ENCODE data around the gene TGFB2.
A peak's percentile ranks its signal among the peaks of the same experiment; 100 is the strongest.

The TGFB2 gene

DNA sequence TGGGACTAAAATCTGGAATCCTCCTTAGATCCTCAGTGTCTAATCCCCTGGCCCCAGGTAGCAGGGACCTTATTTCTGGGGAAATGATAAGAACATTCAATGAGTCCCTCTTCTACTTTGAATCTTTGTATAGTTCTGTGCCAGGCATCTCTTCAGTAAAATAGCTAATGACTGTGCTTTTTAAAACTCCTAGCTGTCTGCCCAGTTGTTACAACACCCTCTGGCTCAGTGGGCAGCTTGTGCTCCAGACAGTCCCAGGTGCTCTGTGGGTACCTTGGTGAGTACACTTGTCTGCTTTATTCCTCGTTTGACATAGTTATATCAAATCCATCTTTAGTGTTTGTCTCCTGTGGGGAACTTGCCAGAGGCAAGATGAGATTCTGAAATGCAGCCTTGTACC lies 18.0 kb downstream of the TGFB2 start:
- no peak for DNase-seq

DNA sequence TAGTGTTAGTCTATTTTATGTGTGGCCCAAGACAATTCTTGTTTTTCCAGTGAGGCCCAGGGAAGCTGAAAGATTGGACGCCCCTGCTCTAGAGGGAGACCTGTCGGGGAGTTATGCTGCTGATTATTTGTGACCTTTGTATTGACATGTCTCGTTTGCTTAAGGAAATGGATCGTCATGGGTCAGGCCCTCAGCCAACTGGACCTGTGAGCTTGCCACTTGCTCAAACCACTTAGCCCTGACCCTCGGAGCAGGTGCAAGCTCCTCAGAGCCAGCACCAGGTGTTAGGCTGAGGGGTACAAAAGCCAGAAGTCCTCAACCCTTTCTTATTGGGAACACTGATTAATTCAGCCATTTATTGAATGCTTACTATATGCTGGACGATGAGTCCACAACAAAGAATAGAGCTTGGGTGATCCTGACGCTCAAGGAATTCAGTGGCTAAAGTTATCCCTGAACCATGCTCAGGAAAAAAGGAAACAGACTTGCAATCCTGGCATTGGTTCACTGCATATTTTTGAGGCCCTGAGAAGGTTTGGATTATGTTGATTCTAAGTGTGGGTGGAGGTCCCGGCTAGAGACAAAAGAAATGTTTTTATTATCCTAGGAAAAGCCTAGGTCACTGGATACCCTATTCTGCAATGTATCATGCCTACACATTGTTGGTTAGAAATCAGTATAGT lies 19.0 kb downstream of the TGFB2 start:
- no peak for DNase-seq

DNA sequence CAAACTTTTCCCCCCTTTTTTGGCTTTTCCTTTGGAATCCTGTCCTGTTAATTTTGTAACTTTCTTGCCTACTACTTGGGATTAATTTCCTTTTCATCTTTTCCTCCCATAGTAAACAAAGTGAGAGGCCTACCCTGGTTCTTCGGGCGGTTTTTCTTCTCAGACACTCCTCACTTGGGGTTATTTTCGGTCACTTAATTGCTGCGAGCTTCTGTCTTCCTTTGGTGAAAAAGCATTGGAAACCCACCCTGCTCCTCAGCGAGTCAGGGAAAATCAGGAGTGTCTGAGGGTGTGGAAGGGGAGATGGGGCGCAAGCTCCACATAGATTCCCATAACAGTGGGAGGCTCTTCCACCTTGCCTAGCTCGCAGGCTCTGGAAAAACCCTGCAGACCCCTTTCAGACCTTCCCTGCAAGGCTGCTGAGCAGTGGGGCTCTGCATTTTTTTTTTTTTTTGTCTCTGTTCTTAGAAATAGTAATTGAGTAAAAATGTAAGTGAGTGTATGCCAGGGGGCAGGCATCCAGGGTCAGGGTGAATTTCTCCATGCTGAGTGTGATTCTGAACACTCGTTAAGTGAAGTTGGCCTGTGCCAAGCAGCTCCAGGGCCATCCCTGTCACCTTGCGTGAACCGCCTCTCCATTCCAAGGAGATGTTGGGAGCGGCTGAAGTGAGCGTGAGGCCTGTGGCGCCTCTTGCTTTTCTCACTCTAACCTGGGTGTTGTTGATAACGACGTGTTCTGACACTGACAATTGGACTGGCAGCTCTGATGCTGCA lies 20.3 kb downstream of the TGFB2 start:
- DNase-seq = no peak

DNA sequence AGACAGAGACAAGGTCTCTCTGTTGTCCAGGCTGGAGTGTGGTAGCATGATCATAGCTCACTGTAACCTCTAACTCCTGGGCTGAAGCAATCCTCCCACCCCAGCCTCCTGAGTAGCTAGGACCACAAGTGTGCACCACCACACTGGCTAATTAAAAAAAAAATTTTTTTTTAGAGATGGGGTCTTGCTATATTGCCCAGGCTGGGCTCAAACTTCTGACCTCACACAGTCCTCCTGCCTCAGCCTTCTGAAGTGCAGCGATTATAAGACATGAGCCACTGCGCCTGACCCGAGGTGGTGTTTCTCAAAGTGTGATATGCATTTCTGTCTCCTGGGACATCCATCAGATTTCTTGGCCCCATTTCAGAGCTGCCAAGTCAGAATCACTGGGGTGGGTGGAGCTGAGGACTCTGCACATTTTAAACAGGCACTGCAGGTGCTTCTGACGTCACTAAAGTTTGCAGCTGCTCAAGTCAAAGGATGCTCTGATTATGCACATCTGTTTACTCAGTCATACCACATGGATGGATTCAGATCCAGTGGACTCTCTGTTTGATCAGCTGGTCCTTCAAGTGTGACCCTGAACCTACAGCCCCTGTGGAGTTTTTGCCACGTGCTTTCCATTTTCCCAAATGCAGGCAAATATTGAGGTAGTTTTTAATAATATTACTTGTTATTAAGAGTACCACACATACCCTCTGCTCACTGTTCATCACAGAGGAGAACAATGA lies 21.4 kb downstream of the TGFB2 start:
- DNase-seq = no peak

DNA sequence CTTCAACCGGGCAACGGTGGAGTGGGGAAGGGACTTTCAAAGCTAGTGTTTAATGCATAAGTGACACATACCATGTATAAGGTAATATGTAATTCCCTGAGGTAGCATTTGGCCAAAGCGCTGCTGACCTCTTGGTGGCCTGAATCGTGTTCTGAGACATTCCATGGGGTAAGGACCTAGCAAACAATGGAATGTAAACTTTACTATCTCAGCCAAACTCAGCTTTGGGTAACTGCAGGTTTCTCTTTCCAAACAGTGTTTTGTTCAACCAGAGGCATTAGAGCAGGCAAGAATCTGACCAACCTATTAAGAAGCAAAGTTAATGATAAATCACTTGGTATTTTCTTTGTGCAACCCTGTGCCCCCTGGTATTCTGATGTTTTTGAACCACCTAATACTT lies 22.0 kb downstream of the TGFB2 start:
- no peak for DNase-seq

DNA sequence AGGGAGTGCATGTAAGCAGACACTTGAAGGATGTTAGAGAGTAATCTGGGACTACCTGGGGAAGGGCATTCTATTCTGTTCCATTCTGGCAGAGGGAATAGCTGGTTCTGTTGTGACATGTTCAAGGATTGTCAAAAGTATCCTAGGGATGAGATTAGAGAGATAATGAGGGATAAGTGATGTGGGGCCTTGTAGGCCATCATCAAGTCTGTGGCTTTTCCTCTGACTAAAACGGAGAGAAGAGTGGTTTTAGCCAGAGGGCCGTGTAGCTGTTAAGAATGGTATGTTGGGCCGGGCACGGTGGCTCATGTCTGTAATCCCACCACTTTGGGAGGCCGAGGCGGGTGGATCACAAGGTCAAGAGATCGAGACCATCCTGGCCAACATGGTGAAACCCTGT lies 23.6 kb downstream of the TGFB2 start:
- no peak for DNase-seq

DNA sequence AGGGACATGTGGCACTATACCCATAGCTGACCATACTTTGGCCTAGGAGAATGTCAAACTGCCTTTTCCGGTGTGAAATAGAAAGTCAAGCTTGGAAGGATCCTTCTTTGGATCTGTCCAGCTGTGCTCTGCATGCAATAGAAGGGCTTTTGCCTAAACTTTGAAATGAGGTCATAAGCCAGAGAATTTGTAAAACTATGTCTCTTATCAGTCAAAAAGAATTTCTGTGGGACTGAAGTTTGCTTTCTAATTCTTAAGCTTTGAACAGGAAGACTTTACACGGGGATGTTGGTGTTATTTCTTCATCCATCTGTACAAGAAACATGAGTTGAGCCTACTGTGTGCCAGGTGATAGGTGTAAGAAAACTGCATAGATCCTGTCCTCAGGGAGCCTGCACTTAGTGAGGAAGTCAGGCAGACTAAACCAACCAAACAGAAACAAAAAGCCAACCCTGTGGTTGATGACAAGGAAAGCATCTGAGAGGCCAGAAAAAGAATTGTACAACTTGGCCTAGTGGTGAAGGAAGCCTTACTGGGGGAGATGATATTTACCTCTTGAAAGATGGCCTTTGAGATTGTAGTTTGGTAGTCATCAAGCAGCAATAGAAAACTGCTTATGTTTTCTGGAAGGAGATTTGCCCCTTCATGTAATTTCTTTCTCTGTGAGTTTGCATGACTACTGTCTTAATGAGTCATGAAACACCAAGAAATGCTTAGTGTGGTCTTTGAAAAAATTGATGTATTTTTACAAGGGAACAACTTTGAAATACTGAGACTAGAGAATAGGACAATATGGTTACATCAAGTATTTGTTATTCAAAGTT lies 24.8 kb downstream of the TGFB2 start:
- no peak for DNase-seq

DNA sequence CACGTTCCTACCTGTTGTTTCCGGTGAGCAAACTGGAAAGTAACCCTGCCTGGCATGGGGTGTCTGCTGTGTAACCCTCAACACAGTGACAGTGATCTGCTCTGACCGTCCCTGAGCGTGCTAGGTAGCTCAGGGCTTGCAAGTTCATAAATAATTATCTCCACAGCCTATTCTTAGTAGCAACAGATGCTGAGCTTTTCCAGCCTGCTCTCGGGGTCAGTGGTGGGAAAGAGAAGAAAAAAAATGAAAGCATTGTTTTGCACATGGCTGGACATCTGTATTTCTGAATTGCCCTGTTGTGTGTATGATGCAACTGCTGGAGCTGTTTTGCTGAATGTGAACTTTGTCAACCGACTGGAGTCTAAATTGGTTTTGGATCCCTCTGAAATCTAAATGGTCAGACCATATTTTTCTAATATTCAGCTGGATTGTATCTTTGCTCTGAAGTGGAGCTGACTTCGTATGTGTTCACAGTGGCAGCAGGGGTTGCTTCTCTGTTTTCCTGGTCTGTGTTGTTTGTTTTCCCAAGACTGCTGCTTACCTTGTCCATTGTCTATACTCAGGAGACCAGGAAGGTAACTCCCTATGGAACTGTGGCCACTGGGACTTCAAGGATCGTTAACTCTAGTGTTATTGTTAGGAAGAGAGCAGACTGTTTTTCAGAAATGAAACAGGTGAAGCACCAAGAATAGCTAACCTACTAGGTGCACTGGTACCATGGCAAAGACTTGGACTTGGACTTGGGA lies 27.0 kb downstream of the TGFB2 start:
- no peak for DNase-seq

DNA sequence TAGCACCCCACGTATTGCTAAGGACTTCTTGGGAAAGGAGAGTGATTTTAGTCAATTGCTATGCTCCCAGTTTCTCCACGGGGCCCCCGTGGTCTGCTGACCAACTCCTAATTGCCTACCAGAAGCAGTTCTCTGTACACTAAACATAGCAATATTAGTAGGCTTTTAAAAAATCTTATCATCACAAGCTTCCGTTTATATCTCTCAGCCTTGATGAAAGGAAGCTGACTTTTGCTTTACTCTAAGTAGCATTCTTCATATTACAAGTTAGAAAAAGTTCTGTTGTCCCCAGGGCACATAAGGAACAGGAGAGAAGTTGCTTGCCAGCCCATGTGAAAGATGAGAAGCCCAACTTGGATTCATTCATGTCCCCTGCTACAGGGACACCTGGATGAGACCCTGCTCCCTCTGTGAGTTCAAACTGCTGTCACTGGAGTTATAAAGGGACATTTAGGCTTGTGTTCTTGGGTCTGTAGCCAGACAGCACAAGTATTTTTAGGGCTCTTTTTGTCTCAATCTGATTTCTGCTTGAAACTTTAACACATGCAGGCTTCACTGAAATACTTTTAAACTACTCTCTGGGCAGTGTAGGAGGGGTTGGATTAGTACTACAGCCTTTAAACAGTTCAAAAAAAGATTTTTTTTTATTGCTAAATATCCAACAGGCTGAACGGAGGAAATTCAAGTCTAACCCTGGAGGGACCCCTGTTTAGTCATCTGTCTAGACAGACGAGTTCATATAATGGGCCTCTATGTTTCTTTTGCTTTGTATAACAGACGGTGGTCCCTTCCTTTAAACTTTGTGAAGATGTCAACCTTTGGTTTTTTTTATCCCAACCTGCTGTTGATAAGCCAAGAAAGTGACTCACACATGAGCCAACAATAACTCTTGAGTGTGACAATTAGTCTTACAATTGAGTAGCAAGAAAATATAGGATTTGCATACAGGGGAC lies 29.5 kb downstream of the TGFB2 start:
- no peak for DNase-seq

DNA sequence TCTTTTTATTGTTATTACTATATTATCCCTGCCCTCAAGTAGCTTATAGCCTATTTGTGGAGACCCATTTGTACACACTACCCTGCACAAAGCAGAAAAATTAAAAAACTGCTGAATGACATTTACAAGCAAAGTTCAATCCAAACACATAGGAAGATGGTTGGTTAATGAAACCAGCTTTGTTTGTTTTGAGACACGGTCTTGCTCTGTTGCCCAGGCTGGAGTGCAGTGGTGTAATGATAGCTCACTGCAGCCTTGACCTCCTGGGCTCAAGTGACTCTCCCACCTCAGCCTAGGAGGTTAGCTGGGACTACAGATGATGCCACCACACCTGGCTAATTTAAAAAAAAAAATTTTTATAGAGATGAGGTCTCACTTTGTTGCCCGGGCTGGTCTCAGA lies 31.6 kb downstream of the TGFB2 start:
- no peak for DNase-seq

DNA sequence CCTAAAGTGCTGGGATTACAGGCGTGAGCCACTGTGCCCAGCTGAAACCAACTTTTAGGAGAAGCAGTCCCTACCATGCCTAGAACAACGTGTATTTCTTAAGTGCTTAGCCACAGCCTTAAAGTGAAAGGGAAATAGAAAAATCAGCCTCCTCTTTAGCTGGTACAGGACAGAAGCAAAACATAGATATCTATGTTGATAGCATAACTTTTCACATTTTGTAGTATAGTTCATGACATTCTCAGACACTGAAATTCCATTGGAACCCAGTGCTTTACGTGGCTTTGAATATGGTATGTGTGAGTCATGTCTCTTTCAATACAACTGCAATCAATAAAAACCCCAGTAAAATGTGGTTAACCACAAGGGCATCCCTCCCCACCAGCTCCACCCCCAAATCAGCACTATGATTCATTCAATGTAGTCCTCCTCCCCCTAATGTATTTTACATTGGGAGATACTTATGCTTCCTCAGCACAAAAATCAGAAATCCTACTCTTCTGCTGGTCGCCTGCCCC lies 32.1 kb downstream of the TGFB2 start:
- peak; percentile 72 for DNase-seq

DNA sequence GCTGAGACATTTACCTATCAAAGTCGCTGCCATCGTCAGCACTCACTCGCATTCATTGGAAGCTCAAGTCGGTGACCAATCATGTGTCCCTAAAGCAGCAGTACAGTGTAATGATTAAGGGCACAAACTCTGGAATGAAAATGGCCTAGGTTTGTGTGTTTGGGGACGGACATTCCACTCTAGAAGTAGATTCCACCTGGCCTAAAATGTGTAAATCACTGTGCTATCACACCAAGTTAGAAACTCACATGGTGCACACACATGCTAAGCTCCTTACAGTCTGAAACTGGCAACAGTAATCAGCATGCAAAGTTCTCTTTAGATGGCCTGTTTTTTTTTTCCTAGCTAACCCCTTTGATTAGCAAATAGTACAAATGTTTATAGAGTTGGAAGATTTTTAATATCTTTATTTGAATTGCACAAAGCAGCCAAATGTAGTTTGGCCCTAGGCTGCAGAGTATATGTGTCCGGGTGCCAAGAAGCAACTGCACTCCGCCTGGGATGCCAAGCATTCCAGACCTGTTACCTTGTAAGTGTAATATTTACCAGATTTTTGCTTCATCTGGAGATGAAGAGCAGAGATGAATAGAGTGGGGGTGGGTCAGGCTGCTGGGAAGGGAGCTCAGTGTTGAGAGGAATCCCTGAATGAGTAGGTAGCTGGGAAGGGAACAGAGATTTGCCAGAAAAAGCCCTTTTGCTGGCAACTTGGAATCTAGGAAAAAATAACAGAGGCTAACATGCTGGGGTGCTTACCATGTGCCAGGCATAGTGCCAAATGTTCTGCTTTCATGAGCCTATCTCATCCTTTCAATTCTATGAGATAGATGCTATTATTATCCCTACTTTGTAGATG lies 35.2 kb downstream of the TGFB2 start:
- no peak for DNase-seq

DNA sequence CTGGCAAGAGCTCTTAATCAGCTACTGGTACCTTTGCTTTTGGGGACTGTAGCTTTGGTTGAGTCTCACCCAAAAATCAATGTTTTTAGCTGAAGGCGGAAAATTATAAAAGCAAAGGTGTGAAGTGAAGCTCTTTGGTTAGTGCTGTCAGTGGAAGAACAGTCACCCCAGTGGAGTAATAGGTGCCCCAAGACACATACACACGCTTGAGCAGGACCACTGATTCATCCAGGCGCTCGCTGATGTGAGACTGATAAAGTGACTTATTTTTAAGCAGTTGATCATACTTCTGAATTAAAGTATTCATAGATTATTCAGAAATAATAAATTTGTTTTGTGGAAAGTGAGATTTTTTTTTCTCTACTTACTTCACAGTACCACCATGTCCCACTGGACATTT lies 37.1 kb downstream of the TGFB2 start:
- no peak for DNase-seq

DNA sequence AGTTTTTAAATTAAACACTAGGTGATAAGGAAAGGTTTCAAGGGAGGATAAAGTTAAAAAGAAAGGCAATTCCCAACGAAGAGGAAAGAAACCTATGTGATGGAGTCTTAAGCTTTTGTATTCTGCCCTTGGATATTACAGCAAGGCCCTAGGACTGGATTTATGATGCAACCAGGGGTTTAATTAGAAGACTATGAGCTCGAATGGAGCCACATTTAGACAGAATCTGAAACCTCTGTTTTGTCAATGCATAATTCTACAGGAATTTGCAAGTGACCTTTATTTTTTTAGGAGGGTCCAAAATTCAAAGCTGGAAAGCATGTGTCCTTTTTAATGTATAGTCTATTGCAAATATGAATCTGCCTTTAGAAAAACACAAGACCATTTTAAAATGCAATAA lies 37.9 kb downstream of the TGFB2 start:
- no peak for DNase-seq

DNA sequence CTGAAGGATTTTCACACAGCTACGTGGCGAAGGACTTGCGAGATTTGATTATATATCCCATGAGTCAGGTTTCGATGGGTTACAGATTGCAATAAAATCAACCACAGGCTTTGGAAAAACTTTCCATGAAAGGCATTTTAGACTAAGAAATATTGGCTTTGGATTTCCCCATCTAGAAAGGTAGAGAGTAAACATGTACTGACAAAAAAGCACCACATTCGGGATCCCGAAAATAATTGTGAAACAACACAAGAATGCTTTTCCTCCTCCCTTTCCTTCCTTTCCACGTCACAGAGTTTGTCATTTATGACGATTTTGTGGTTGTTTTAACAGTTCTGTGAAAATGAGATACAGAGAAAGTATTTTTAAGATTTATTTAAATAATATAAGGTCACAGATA lies 38.5 kb downstream of the TGFB2 start:
- DNase-seq = no peak

DNA sequence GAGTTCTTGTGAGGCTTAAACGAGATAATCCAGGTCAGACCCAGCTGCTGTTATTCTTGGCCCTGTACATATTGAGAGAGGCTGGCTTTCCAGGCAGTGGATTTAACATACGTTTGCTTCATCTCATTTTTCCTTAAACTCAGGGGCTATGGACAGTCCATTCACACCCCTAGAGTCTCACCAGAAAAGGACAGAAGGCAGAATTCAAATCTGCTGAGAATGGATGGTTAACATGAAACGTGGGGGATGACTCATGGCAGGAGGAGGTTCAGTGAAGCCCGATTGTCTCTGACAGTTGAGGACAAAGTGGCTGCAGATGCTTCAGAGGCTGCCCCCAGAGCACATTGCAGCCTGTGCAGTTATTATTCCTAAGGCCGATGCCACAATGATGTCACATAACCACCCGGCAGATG lies 39.5 kb downstream of the TGFB2 start:
- DNase-seq = no peak

DNA sequence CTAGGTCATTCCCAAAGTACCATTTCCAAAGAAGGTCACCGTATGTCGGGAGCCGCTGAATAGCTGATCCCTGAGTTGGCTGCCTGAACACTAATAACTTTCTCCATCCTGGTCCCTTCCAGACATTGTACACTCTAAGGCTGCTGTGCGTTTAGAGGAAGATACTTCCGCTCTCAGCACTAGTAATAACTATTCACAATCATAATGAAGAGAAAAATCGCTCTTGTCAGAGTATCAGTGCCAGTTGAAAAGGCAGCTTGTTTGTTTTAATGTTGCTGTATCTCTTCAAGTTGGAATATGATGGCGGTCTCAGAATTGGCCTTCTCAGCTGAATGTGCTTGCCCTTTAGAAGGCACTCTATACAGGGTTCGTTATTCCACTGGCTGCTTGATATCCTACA lies 43.5 kb downstream of the TGFB2 start:
- DNase-seq = no peak

DNA sequence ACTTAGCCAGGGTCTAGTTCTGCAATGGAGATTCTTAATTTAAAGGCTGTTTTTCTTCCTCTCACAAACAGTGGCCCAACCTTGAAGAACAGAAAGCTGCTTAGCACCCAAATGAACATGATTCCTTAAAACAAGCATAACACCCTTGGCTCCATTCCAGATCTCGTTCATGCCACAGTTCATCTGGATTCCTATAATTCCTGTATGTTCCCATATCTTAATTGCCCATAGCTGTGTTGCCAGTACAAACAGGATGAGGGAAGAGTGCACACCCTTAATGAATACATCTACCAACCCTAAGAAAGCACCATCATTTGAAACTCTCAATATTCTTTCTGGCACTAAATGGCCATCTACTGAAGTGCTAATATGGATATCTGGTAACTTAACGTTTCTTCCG lies 45.5 kb downstream of the TGFB2 start:
- no peak for DNase-seq

DNA sequence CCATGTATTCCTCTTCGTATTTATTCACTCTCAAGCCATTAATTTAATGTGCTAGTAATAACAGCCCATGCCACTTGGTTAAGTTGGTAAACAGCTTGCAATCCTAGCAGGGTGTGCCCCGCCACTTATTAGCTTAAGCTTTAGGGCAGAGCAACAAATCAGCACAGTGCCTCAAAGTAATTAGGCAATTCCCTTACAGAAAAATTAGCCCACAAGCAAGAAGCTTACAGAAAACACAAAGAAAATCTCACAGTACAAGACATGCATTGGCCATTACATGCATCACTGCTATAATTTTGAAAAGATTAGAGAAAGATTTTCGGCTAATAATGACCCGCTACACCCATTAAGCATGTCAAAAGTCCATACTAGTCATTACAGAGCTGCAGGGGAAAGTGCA lies 47.6 kb downstream of the TGFB2 start:
- DNase-seq = no peak

DNA sequence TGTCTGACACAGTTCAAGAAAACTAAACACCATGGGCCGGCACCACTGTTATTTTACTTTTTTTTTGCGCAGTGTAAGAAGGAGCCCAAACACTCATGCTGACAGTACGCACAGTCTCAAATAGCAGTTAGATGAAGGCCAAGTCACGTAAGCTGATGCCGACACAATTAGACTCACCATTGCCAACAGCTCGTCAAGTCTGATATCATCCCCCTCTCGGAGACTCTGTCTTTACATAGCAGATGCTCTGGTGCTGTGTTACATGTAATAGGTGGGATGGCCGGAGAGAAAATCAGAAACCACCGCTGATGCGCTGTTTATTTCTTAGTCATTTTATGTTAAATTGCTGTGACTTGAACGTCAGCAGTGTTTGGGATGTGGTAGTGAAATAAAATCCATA lies 49.3 kb downstream of the TGFB2 start:
- no peak for DNase-seq

All from stimulated activated CD4-positive, alpha-beta T cell treated with anti-CD3 and anti-CD28 coated beads, Interleukin-1b, Interleukin-23, amount 100 ng/mL, for 48 hours (primary cell).